Liver (tissue), 3 donors: ENCODE data around the gene FGF19.
"Not testable (repeated sequence)": the region's sequence is repeated elsewhere in the genome, so short reads cannot be mapped to it uniquely, and the experiment has no call there.

Source experiments
- CTCF ChIP-seq: fragments of 150-350 bp; IDR thresholded peaks from 2 replicates; pipeline ENCODE4 v1.5.1; 2017; ENCODE audit warnings: improper control_type of control experiment, low read depth, low read length; ENCODE audit not compliant: missing input control
- FOXA1 ChIP-seq: IDR thresholded peaks from 2 replicates; pipeline ENCODE4 v1.6.1; 2016; ENCODE audit warnings: antibody characterized with exemption
- HNF4A ChIP-seq, 2 donors: conservative IDR thresholded peaks; 2 replicates each; pipeline ENCODE4 v1.6.1; 2016; ENCODE audit warnings: antibody characterized with exemption in 2 of 2, mild to moderate bottlenecking in 2 of 2
- JUND ChIP-seq, 2 donors: IDR thresholded peaks; 2 replicates each; pipeline ENCODE4 v1.6.1; 2016; ENCODE audit warnings: antibody characterized with exemption in 2 of 2
- MAX ChIP-seq: IDR thresholded peaks from 2 replicates; pipeline ENCODE4 v1.6.1; 2016; ENCODE audit warnings: antibody characterized with exemption
- RAD21 ChIP-seq, 2 donors: IDR thresholded peaks; 2 replicates each; pipeline ENCODE4 v1.6.1; 2016; ENCODE audit warnings: antibody characterized with exemption in 2 of 2, mild to moderate bottlenecking in 2 of 2
- REST ChIP-seq: IDR thresholded peaks from 2 replicates; pipeline ENCODE4 v1.6.1; 2016; ENCODE audit warnings: antibody characterized with exemption, mild to moderate bottlenecking
- TAF1 ChIP-seq: conservative IDR thresholded peaks from 2 replicates; pipeline ENCODE4 v1.6.1; 2016; ENCODE audit warnings: antibody characterized with exemption, mild to moderate bottlenecking
- YY1 ChIP-seq: IDR thresholded peaks from 2 replicates; pipeline ENCODE4 v1.6.1; 2016; ENCODE audit warnings: antibody characterized with exemption, mild to moderate bottlenecking
- ZBTB33 ChIP-seq: IDR thresholded peaks from 2 replicates; pipeline ENCODE4 v1.6.1; 2016; ENCODE audit warnings: antibody characterized with exemption
- donor health status: healthy.
- donor health status: healthy.

- TF ChIP-seq CTCF; REST; MAX; TAF1; RAD21 (IDR thresholded peaks at IDR 0.05); ZBTB33; HNF4A (conservative IDR thresholded peaks at IDR 0.05); FOXA1; YY1: not testable (repeated sequence)
- peak; percentile 48 to 52 for TF ChIP-seq JUND (IDR thresholded peaks at IDR 0.05)
Measured at GRCh38 chr11:69687969-69688771, 15.7 kb downstream of the FGF19 start.
